Lower leg skin (tissue), 3 donors: ENCODE results near the gene GABRB3.

Experiments
- POLR2A ChIP-seq, 2 donors: fragments of 450-650 bp; IDR thresholded peaks; one replicate each; pipeline ENCODE4 v1.6.1; 2016 to 2017; ENCODE audit warnings: antibody characterized with exemption in 2 of 2, mild to moderate bottlenecking in 1 of 2, moderate library complexity in 1 of 2
- TF ChIP-seq, protein P1 (sequence below), 3 donors: fragments of 450-650 bp; IDR thresholded peaks; one replicate each; pipeline ENCODE4 v1.5.1; 2016; ENCODE audit warnings: antibody characterized with exemption in 3 of 3, mild to moderate bottlenecking in 3 of 3, moderate library complexity in 2 of 3

DNA sequence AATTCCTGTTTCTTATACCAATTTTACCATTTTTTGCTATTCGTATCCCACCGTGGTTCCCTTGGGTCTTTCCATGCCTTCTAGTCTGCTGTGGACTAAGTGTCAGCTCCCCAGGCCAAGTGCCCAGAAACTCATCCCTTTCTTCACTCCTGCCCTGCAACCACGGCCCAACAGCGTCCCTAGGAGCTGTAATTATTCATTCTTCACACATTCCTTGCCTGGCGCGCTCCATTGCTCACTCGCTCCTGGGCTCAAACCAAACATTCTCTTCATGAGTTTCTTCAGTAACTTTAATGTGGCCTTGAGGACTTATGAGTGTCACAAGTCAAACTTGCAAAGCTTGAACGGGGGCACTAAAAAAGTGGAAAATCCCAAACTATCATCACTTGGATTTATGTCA is 15.7 kb downstream of the GABRB3 start:
- no peak for TF ChIP-seq POLR2A (IDR thresholded peaks at IDR 0.05)
- TF ChIP-seq, protein P1, sequence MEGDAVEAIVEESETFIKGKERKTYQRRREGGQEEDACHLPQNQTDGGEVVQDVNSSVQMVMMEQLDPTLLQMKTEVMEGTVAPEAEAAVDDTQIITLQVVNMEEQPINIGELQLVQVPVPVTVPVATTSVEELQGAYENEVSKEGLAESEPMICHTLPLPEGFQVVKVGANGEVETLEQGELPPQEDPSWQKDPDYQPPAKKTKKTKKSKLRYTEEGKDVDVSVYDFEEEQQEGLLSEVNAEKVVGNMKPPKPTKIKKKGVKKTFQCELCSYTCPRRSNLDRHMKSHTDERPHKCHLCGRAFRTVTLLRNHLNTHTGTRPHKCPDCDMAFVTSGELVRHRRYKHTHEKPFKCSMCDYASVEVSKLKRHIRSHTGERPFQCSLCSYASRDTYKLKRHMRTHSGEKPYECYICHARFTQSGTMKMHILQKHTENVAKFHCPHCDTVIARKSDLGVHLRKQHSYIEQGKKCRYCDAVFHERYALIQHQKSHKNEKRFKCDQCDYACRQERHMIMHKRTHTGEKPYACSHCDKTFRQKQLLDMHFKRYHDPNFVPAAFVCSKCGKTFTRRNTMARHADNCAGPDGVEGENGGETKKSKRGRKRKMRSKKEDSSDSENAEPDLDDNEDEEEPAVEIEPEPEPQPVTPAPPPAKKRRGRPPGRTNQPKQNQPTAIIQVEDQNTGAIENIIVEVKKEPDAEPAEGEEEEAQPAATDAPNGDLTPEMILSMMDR (IDR thresholded peaks at IDR 0.05), result no peak
